HepG2 (cell line): ENCODE results near the gene FBN2. TPM values are rescaled to one million over a fixed set of nuclear protein-coding genes. Genes with fewer than 3 reads are reported as not detected.

Experiments
- ATAC-seq: fragments of 200-7000 bp; cut with Tn5 transposase; 3 replicates; pipeline ENCODE4 v1.9.1; 2020; ENCODE audit warnings: mild to moderate bottlenecking, moderate library complexity
- BruUV-seq: library from RNA; stranded (reverse); fragments of 400-500 nt; replicated peaks from 2 replicates; lab custom pipeline; 2021; lab: Mats Ljungman, UMichigan
- CTCF ChIA-PET: fragments of 300-600 bp; formaldehyde crosslinking; extraction: SDS; loops from one replicate; lab custom pipeline; 2021; ENCODE audit warnings: low total read pairs, inconsistent platforms, low intra/inter-chr PET ratio; lab: Yijun Ruan, JAX
- POLR2A ChIA-PET: fragments of 350-600 bp; sonication (Branson Sonifier 250); formaldehyde crosslinking; loops from one replicate; lab custom pipeline; 2020; ENCODE audit warnings: antibody characterized with exemption, inconsistent platforms; lab: Yijun Ruan, JAX
- DNase-seq: peaks from one replicate; pipeline ENCODE4 v3.0.0-alpha.2; 2015; ENCODE audit warnings: low spot score
- FAIRE-seq: peaks from 3 replicates; lab custom pipeline; 2011; peaks lifted over from hg19 to GRCh38; lab: Jason Lieb, UNC
- H2AFZ ChIP-seq: one replicate; pipeline ENCODE4 v1.6.1; 2011; ENCODE audit warnings: low read length, inconsistent platforms
- H3K27ac ChIP-seq: fragments of 300-600 bp; 3 replicates; pipeline ENCODE4 v1.8.0; 2011; ENCODE audit warnings: mixed run types, mild to moderate bottlenecking, mixed read lengths, low read length, inconsistent platforms; ENCODE audit not compliant: insufficient read depth; ENCODE audit errors: extremely low read length
- H3K27me3 ChIP-seq, 2 experiments: fragments of 200-600 bp in 1 of 2; 2 replicates in 1 of 2; 3 replicates in 1 of 2; pipeline versions ENCODE4 v1.6.0 to v1.8.0; 2011; ENCODE audit warnings: low read length in 2 of 2, mild to moderate bottlenecking in 2 of 2, moderate library complexity in 2 of 2, inconsistent platforms in 1 of 2; ENCODE audit not compliant: insufficient read depth in 2 of 2, control insufficient read depth in 1 of 2
- H3K36me3 ChIP-seq, 2 experiments: fragments of 200-600 bp in 1 of 2; replicated peaks in 1 of 2; 2 replicates in 1 of 2; 3 replicates in 1 of 2; pipeline versions ENCODE4 v1.5.1 to v1.8.0; 2011; ENCODE audit warnings: low read length in 2 of 2, inconsistent platforms in 1 of 2; ENCODE audit not compliant: insufficient read depth in 2 of 2, control insufficient read depth in 1 of 2
- H3K4me1 ChIP-seq: 2 replicates; pipeline ENCODE4 v1.5.1; 2012; ENCODE audit warnings: low read length, inconsistent platforms; ENCODE audit not compliant: insufficient read depth
- H3K4me2 ChIP-seq: 2 replicates; pipeline ENCODE4 v1.6.0; 2011; ENCODE audit warnings: low read depth, low read length, inconsistent platforms
- H3K4me3 ChIP-seq, 3 experiments: fragments of 200-600 bp in 1 of 3; sonication (generic), shearing (Covaris generic) in 1 of 3; replicated peaks in 1 of 3; 2 replicates each; pipeline ENCODE4 v1.5.1; 2011 to 2016; ENCODE audit warnings: low read length in 3 of 3, inconsistent platforms in 2 of 3, low read depth in 2 of 3, mild to moderate bottlenecking in 2 of 3, control low read depth in 1 of 3, mixed read lengths in 1 of 3; ENCODE audit not compliant: insufficient read depth in 1 of 3
- H3K79me2 ChIP-seq: one replicate; pipeline ENCODE4 v1.6.1; 2011; ENCODE audit warnings: low read length, inconsistent platforms; ENCODE audit not compliant: insufficient read depth
- H3K9ac ChIP-seq: 2 replicates; pipeline ENCODE4 v1.6.0; 2011; ENCODE audit warnings: mild to moderate bottlenecking, low read depth, low read length, inconsistent platforms; ENCODE audit not compliant: insufficient read depth
- H3K9me3 ChIP-seq: 2 replicates; pipeline ENCODE4 v1.5.1; 2012; ENCODE audit warnings: mild to moderate bottlenecking, low read length
- H4K20me1 ChIP-seq: 2 replicates; pipeline ENCODE4 v1.6.0; 2011; ENCODE audit warnings: inconsistent platforms, mild to moderate bottlenecking, low read length, moderate library complexity; ENCODE audit not compliant: insufficient read depth
- CCAR2 ChIP-seq: fragments of 200-400 bp; formaldehyde crosslinking; optimal IDR thresholded peaks from 2 replicates; pipeline ENCODE3; 2018; ENCODE audit warnings: low read depth, mild to moderate bottlenecking, low read length, moderate library complexity
- HNRNPK ChIP-seq: fragments of 200-400 bp; formaldehyde crosslinking; IDR thresholded peaks from 2 replicates; pipeline ENCODE4 v1.6.1; 2018; ENCODE audit warnings: low read length, low read depth, moderate library complexity, mild to moderate bottlenecking; ENCODE audit not compliant: poor library complexity, severe bottlenecking
- KDM5B ChIP-seq: sonication (generic); formaldehyde crosslinking; IDR thresholded peaks from 2 replicates; pipeline ENCODE4 v1.4.0; 2020; ENCODE audit warnings: missing genetic modification reagents, mild to moderate bottlenecking, borderline replicate concordance
- MEIS2 ChIP-seq: sonication (generic); formaldehyde crosslinking; IDR thresholded peaks from 2 replicates; pipeline ENCODE4 v1.9.0; 2021; ENCODE audit warnings: mild to moderate bottlenecking, missing genetic modification reagents
- NFE2 ChIP-seq: sonication (generic); formaldehyde crosslinking; IDR thresholded peaks from 2 replicates; pipeline ENCODE4 v1.4.0; 2020; ENCODE audit warnings: missing genetic modification reagents
- REL ChIP-seq: sonication (generic); formaldehyde crosslinking; conservative IDR thresholded peaks from 2 replicates; pipeline ENCODE4 v1.8.0; 2022; ENCODE audit warnings: mild to moderate bottlenecking, missing genetic modification reagents, moderate library complexity
- TBX3 ChIP-seq: fragments of 450-650 bp; IDR thresholded peaks from 2 replicates; pipeline ENCODE4 v1.6.1; 2017; ENCODE audit warnings: antibody characterized with exemption, mild to moderate bottlenecking, inconsistent platforms, borderline replicate concordance
- ZNF205 ChIP-seq: IDR thresholded peaks from 2 replicates; pipeline ENCODE4 v1.6.1; 2018; ENCODE audit warnings: missing biosample characterization, missing genetic modification reagents
- ZNF451 ChIP-seq: sonication (generic); formaldehyde crosslinking; IDR thresholded peaks from 2 replicates; pipeline ENCODE4 v1.5.0; 2020; ENCODE audit warnings: mild to moderate bottlenecking, missing genetic modification reagents
- ZNF766 ChIP-seq: sonication (generic); formaldehyde crosslinking; IDR thresholded peaks from 2 replicates; pipeline ENCODE4 v1.5.0; 2020; ENCODE audit warnings: missing genetic modification reagents, borderline replicate concordance
- WGBS: methylation state at CpG from one replicate; pipeline ENCODE4 v1.1.6; 2017; ENCODE audit warnings: low lambda C conversion rate; 5-methylcytosine and 5-hydroxymethylcytosine counted together
- in situ Hi-C: cut with HindIII; loops from 2 replicates; pipeline ENCODE4 v1.10.0; 2017; ENCODE audit warnings: low pct_unique_long_range_greater_than_20kb; ENCODE audit not compliant: extremely low pct_ligation_motif_present
- intact Hi-C: fragments of 100-400 bp; cut with micrococcal nuclease; formaldehyde crosslinking; loops from one replicate; pipeline ENCODE4 v1.10.0; 2022; ENCODE audit not compliant: unreplicated experiment
- polyA plus RNA-seq, 8 experiments: library from polyadenylated mRNA; depleted of rRNA in 3 of 8; stranded (reverse) in 7 of 8; unstranded in 1 of 8; fragments of >200 nt; fragmentation: Illumina TruSeq in 4 of 8; extraction: Trizol in 4 of 8; gene quantifications; 2 replicates each; pipeline versions ENCODE4 v1.2.1 to v1.2.3, GENCODE V29; 2011 to 2016; ENCODE audit warnings: low read depth in 4 of 8, missing spikeins in 1 of 8, mixed read lengths in 1 of 8; ENCODE audit not compliant: insufficient read depth in 1 of 8
- total RNA-seq, 5 experiments: library from RNA; depleted of rRNA; stranded (reverse); fragments of >200 nt; fragmentation: Illumina TruSeq; extraction: Trizol; gene quantifications; 2 replicates each; pipeline ENCODE4 v1.2.3, GENCODE V29; 2016; ENCODE audit warnings: low read depth in 1 of 5
- TF ChIP-seq, protein P1 (sequence below): sonication (generic); formaldehyde crosslinking; IDR thresholded peaks from 2 replicates; pipeline ENCODE4 v1.8.1; 2023; ENCODE audit warnings: missing genetic modification reagents, mild to moderate bottlenecking, borderline replicate concordance
- TF ChIP-seq, protein P2 (sequence below): sonication (generic); IDR thresholded peaks from 2 replicates; pipeline ENCODE4 v1.6.1; 2016; ENCODE audit warnings: low read depth, borderline replicate concordance
- TF ChIP-seq, protein P3 (sequence below): sonication (generic); formaldehyde crosslinking; IDR thresholded peaks from 2 replicates; pipeline ENCODE4 v1.5.0; 2020; ENCODE audit warnings: mild to moderate bottlenecking, missing genetic modification reagents
- TF ChIP-seq, protein P4 (sequence below): sonication (generic); formaldehyde crosslinking; IDR thresholded peaks from 2 replicates; pipeline ENCODE4 v1.8.0; 2023; ENCODE audit warnings: mild to moderate bottlenecking, missing genetic modification reagents
- TF ChIP-seq, protein P5 (sequence below): sonication (generic); formaldehyde crosslinking; IDR thresholded peaks from 2 replicates; pipeline ENCODE4 v1.5.0; 2020; ENCODE audit warnings: missing genetic modification reagents, mild to moderate bottlenecking, borderline replicate concordance
- TF ChIP-seq, protein P6 (sequence below): sonication (generic); formaldehyde crosslinking; IDR thresholded peaks from 2 replicates; pipeline ENCODE4 v1.4.0; 2020; ENCODE audit warnings: missing genetic modification reagents

The FBN2 gene
- total and polyA plus RNA-seq, 2 of the 13 experiments (the other 11 are each of a cell fraction or from before 2014, with no cell fraction given), result not detected

DNA sequence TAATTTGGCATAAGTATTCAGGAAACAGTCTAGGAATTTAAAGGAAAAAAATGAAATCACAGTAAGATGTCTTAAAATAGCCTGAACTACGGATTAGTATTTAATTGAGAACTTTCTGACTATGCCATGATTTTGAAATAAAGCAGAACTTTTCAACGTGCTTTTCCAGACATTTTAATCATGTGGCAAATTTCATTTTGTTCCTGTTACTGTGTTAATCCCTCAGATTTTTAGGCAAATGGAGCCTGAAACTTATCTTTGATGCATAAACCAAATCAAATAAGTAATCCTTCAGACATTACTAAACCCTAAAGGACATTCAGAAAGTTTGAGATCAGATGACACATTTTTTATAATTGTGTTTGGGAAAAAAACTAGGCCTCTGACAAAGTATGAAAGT is 75.7 kb downstream of the FBN2 start:
- Histone ChIP-seq H3K4me1 (no peaks in the 10 kb centered on the region), H3K9ac (no peak overlapping the region), H2AFZ (no peak overlapping the region), H3K9me3 (no peaks in the 10 kb centered on the region), H3K79me2 (no peaks in the 10 kb centered on the region), H3K36me3 (no peaks in the 10 kb centered on the region), H3K4me2 (no peak overlapping the region), H3K27ac (no peak overlapping the region), H4K20me1 (no peaks in the 10 kb centered on the region), H3K27me3 (no peaks in the 10 kb centered on the region), H3K4me3 (no peak overlapping the region)
- ChIA-PET POLR2A (no interaction called here), CTCF (no interaction called here)
- WGBS, result 2% methylated on average over 2 of the region's 2 CpGs
- no peak for DNase-seq
- intact Hi-C loops, result no loop called here
- FAIRE-seq, result no peak
- TF ChIP-seq ZNF766 (no peak), HNRNPK (no peak), REL (no peak), ZNF451 (CRISPR knock-in tag) (no peak), ZNF205 (CRISPR knock-in tag) (no peak), TBX3 (no peak), NFE2 (CRISPR knock-in tag) (no peak), KDM5B (CRISPR knock-in tag) (no peak), MEIS2 (CRISPR knock-in tag) (no peak), CCAR2 (no peak)
- TF ChIP-seq, protein P1, sequence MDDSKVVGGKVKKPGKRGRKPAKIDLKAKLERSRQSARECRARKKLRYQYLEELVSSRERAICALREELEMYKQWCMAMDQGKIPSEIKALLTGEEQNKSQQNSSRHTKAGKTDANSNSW (CRISPR knock-in tag), result no peak
- TF ChIP-seq, protein P2, sequence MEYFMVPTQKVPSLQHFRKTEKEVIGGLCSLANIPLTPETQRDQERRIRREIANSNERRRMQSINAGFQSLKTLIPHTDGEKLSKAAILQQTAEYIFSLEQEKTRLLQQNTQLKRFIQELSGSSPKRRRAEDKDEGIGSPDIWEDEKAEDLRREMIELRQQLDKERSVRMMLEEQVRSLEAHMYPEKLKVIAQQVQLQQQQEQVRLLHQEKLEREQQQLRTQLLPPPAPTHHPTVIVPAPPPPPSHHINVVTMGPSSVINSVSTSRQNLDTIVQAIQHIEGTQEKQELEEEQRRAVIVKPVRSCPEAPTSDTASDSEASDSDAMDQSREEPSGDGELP, result no peak
- TF ChIP-seq, protein P3, sequence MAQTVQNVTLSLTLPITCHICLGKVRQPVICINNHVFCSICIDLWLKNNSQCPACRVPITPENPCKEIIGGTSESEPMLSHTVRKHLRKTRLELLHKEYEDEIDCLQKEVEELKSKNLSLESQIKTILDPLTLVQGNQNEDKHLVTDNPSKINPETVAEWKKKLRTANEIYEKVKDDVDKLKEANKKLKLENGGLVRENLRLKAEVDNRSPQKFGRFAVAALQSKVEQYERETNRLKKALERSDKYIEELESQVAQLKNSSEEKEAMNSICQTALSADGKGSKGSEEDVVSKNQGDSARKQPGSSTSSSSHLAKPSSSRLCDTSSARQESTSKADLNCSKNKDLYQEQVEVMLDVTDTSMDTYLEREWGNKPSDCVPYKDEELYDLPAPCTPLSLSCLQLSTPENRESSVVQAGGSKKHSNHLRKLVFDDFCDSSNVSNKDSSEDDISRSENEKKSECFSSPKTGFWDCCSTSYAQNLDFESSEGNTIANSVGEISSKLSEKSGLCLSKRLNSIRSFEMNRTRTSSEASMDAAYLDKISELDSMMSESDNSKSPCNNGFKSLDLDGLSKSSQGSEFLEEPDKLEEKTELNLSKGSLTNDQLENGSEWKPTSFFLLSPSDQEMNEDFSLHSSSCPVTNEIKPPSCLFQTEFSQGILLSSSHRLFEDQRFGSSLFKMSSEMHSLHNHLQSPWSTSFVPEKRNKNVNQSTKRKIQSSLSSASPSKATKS (CRISPR knock-in tag), result no peak
- TF ChIP-seq, protein P4, sequence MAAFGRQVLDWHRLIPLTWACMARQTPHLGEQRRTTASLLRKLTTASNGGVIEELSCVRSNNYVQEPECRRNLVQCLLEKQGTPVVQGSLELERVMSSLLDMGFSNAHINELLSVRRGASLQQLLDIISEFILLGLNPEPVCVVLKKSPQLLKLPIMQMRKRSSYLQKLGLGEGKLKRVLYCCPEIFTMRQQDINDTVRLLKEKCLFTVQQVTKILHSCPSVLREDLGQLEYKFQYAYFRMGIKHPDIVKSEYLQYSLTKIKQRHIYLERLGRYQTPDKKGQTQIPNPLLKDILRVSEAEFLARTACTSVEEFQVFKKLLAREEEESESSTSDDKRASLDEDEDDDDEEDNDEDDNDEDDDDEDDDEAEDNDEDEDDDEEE (CRISPR knock-in tag), result no peak
- TF ChIP-seq, protein P5, sequence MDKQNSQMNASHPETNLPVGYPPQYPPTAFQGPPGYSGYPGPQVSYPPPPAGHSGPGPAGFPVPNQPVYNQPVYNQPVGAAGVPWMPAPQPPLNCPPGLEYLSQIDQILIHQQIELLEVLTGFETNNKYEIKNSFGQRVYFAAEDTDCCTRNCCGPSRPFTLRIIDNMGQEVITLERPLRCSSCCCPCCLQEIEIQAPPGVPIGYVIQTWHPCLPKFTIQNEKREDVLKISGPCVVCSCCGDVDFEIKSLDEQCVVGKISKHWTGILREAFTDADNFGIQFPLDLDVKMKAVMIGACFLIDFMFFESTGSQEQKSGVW (CRISPR knock-in tag), result no peak
- TF ChIP-seq, protein P6, sequence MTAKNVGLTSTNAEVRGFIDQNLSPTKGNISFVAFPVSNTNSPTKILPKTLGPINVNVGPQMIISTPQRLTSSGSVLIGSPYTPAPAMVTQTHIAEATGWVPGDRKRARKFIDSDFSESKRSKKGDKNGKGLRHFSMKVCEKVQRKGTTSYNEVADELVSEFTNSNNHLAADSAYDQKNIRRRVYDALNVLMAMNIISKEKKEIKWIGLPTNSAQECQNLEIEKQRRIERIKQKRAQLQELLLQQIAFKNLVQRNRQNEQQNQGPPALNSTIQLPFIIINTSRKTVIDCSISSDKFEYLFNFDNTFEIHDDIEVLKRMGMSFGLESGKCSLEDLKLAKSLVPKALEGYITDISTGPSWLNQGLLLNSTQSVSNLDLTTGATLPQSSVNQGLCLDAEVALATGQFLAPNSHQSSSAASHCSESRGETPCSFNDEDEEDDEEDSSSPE (CRISPR knock-in tag), result no peak
- no TSS peak for BruUV-seq
- ATAC-seq, result no peak
- in situ Hi-C loops, result no loop called here
